Left ventricle myocardium superior (tissue), 1 donor: ENCODE data around the gene KIAA0319L. TPM values are rescaled to one million over a fixed set of nuclear protein-coding genes. Genes with fewer than 3 reads are reported as not detected.

Experiments
- ATAC-seq: fragments of 200-7000 bp; cut with Tn5 transposase; one replicate; pipeline ENCODE4 v1.9.1; 2020; ENCODE audit warnings: mild to moderate bottlenecking, moderate library complexity
- DNase-seq: peaks from one replicate; pipeline ENCODE4 v3.0.0-alpha.2; 2020
- intact Hi-C: fragments of 100-400 bp; cut with micrococcal nuclease; formaldehyde crosslinking; loops from one replicate; pipeline ENCODE4 v1.11.0; 2022
- total RNA-seq: library from RNA; stranded (reverse); fragmentation: NEBNext Ultra II Directional; extraction: Animal tissue kit (Norgen Biotek cat#: 25700); gene quantifications from one replicate; pipeline ENCODE4 v1.2.1, GENCODE V29; 2021
- donor health status: DM: no; HTN: yes; CAD: no; lungs with severe emphysema.

The KIAA0319L gene
- total RNA-seq, 1 donor from 2014 or later = 77.9 TPM

DNA sequence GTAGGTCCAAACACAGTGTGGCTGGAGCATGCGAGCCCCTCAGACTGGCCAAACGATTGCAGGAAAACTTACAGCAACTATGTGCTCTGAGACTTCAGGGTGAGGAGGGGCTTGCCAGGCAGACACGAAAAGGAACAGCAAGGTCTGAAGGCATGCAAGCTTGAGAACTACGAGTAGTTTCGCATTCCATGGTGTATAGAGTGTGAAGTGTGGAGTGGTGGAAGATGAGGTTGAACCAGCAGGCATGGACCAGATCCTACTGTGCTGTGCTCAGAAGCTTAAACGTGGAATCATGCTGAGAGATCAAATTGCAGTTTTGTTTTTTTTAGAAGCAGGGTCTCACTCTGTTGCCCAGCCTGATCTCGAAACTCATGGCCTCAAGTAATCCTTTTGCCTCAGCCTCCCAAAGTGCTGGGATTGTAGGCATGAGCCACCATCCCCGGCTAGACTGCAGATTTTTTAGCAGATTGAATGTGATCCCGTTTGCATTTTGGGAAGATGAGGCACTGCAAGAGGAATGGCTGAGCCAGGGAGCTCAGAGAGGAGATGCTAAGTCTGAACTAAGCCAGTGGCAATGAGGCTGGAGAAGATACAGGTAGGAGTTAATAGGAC is 10.8 kb upstream of the KIAA0319L start:
- ATAC-seq = no peak
- intact Hi-C loops = no loop called here
- no peak for DNase-seq

- DNase-seq = no peak
- no peak for ATAC-seq
- intact Hi-C loops = no loop called here
Measured at GRCh38 chr1:35565742-35566133, 8.5 kb upstream of the KIAA0319L start.

DNA sequence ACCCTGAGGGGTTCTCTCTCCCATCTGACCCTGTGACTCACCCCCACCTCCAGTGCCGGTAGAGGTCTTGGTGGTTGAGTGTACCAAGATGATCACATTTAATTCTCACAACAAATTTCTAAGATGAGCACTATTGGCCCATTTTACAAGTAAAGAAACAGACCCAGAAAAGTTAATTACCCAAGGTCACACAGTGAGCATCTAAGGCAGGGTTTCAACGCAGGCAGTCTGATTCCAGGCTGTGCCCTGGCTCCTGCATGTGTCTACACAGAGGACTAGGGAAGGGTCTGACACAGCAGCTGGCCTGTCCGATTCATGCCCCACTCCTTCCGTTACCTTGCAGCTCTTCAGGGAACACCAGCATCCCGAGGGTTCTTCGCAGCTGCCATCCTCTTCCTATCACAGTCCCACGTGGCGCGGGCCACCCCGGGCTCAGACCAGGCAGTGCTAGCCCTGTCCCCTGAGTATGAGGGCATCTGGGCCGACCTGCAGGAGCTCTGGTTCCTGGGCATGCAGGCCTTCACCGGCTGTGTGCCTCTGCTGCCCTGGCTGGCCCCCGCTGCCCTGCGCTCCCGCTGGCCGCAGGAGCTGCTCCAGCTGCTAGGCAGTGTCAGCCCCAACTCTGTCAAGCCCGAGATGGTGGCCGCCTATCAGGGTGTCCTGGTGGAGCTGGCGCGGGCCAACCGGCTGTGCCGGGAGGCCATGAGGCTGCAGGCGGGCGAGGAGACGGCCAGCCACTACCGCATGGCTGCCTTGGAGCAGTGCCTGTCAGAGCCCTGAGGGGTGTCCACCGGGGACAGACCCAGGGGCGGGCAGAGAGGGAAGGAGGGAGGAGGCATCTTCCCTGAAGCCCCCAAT is 7.9 kb upstream of the KIAA0319L start:
- DNase-seq (no peak), ATAC-seq (no peak)
- intact Hi-C loops = no loop called here

DNA sequence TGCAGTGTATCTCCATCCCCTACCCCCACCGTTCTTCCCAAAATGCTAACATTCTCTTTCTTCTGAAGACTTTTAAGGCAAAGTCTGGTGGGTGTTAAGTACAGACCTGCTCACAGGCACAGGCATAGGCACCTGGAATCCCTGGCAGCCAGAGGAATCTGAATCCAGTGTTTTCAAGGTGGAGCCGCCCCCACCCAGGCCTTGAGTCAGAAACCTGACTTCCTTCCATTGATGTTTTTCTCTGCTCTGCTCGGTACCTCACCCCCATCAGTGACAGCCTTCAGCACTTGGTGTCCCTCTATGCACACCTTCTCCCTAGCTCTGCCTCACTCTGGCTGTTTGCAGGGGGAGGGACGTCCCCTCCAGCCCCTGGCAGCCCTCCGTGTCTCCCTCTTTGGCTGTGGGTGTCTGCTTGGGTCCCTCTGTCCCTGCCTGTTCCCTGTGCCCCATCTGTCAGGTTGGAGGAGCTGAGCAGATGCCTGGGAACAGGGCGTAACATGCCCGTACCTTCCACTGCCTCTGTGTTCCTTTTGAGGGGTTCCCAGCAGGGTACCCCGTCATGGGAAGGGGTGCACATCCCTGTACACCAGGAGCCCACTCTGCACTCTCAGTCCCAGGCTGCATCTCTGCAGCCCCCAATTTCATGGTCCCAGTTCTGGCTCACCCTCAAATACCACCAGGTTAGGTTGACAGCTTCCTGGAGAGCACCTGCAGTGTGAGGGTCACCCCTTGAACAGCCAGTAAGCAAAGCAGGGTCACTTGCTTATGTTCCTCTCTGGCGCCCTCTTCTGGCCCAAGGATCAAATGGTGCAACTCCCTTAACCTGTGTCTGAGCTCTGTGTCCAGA is 7.1 kb upstream of the KIAA0319L start:
- ATAC-seq = peak; percentile 44
- DNase-seq = peak; percentile 80
- intact Hi-C loops = no loop called here

DNA sequence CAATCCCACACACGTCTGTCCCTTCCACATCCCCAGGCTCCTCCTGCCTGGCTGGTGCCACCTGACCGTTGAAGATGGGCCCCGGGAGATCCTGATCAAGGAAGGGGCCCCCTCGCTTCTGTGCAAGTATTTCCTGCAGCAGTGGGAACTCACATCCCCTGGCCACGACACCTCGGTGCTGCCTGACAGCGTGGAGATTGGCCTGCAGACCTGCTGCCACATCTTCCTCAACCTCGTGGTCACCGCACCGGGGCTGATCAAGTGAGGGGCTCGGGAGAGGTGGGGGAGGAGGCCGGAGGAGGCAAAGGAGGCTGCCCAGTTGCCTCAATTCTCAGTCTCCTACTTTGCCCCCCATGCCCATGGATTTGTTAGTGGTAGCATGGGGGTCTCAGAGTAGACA is 6.0 kb upstream of the KIAA0319L start:
- ATAC-seq (no peak), DNase-seq (no peak)
- intact Hi-C loops = no loop called here

DNA sequence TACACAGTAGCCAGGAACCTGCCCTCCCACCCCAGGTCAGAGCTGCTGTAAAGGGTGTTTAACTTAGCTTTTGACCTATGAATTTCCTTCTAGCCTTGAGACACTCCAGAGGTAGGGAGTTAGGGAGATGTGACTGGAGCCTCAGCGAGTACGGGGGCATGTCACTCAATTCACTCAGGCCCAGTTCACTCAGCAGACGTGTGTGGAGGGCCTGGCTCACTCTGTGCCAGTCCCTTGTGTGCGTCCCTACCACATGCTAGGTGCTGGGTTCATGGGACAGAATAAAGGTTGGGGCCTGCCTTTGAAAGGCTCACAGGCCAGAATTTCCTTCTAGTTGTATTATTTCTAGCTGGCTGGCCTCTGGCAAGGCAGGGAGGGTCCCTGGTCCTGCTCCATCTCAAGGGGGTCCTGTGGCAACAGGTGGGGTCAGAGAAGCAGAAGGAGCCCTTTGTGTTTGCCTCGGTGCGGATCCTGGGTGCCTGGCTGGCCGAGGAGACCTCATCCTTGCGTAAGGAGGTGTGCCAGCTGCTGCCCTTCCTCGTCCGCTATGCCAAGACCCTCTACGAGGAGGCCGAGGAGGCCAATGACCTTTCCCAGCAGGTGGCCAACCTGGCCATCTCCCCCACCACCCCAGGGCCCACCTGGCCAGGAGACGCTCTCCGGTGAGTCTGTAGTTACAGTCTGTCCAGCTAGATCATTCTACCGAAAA is 4.9 kb upstream of the KIAA0319L start:
- no peak for ATAC-seq
- intact Hi-C loops = no loop called here
- no peak for DNase-seq

- no peak for ATAC-seq
- DNase-seq = no peak
- intact Hi-C loops = no loop called here
Measured at GRCh38 chr1:35561297-35561971, 4.2 kb upstream of the KIAA0319L start.

DNA sequence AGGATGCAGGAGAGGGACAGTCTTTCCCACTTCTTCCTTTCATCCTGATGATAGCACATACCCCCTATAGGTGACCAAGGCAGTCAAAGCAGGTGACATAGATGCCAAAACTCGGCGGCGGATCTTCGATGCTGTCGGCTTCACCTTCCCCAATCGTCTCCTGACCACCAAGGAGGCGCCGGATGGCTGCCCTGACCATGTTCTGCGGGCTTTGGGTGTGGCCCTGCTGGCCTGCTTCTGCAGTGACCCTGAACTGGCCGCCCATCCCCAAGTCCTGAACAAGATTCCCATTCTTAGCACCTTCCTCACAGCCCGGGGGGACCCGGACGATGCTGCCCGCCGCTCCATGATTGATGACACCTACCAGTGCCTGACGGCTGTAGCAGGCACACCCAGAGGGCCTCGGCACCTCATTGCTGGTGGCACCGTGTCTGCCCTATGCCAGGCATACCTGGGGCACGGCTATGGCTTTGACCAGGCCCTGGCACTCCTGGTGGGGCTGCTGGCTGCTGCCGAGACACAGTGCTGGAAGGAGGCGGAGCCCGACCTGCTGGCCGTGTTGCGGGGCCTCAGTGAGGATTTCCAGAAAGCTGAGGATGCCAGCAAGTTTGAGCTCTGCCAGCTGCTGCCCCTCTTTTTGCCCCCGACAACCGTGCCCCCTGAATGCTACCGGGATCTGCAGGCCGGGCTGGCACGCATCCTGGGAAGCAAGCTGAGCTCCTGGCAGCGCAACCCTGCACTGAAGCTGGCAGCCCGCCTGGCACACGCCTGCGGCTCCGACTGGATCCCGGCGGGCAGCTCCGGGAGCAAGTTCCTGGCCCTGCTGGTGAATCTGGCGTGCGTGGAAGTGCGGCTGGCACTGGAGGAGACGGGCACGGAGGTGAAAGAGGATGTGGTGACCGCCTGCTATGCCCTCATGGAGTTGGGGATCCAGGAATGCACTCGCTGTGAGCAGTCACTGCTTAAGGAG is 3.3 kb upstream of the KIAA0319L start:
- intact Hi-C loops = no loop called here
- DNase-seq = peak; percentile 91
- ATAC-seq = peak; percentile 26

- no peak for ATAC-seq
- no peak for DNase-seq
- intact Hi-C loops = loop anchor here (5.0 kb wide), 1 partner anchor 107 kb away; no protein-coding TSS in a partner anchor
Measured at GRCh38 chr1:35559317-35559944, 2.2 kb upstream of the KIAA0319L start.

GRCh38 chr1:35558374-35559316 is 1.4 kb upstream of the KIAA0319L start:
- ATAC-seq (no peak), DNase-seq (peak; percentile 39)
- intact Hi-C loops = loop anchor here (5.0 kb wide), 1 partner anchor 106 kb away; no protein-coding TSS in a partner anchor

DNA sequence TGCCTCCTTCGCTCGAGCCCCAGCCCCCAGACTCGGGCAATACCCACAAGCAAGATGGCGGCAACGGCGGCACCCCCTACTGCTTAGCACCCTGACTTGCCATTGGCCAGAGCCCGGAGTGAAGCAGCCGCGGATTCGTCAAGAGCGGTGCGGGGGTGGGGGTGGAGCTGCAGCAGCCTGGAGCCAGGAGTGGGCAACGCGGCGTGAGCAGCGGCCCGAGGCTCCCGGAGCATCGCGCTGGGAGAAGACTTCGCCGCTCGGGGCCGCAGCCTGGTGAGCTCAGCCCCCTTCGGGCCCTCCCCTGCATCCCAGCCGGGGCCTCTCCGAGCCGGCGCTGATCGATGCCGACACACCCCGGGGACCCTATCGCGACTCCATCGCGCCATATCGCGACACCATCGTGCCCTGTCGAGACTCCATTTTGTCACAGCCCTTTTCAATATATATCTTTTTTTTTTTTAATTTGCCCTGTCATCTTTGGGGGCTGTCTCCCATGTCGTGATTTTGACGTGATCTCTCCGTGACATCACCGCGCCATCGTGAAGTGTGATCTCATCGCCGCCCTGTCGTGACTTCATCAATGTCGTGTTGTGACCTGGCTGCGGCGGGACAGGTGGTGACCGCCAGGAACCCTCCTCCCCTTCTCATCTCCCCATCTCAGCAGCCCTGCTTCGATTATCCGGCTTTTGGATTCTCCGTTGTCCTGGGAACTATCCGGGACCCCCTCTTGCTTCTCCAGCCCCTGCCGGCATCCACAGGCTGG is 589 bp upstream of the KIAA0319L start, which contains the start of gene NCDN:
TSS of gene NCDN (plus strand) at position 189 of the 763 bp plus-strand sequence. CDS start at position 581, 392 bp downstream.
- intact Hi-C loops = loop anchor here (5.0 kb wide), 1 partner anchor 105 kb away; no protein-coding TSS in a partner anchor
- ATAC-seq (peak; percentile 94), DNase-seq (peak; percentile 98)

DNA sequence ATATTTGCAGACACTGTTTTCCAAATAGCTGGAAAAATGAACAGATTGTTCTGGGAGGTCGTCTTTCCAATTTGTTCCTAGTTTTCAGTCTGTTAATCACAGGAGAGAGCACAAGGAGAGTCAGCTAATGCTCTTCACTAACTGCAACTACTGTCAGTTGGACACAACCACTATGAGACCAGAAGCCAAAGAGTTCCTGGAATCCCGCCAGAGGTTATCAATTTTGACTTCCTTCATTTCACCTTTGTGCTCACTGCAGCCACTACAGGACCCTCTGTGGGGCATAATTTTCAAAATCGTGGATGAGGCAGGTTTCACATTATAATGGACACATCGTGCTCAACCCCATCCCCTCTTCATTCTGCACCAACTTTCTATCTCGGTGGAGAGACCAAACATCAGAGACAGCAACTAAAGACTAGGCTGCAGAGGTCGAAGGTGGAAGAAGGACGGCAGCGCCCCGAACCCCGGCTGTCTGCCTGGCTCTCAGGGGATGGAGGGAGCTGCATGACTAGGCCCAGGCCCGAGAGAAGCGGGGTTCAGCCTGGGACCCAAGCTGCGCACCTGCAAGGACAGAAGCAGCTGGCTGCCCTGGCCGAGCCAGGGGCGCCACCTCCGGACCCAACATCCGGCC is 602 bp downstream of the KIAA0319L start:
- DNase-seq = no peak
- no peak for ATAC-seq
- intact Hi-C loops = loop anchor here (5.0 kb wide), 1 partner anchor 104 kb away; no protein-coding TSS in a partner anchor

DNA sequence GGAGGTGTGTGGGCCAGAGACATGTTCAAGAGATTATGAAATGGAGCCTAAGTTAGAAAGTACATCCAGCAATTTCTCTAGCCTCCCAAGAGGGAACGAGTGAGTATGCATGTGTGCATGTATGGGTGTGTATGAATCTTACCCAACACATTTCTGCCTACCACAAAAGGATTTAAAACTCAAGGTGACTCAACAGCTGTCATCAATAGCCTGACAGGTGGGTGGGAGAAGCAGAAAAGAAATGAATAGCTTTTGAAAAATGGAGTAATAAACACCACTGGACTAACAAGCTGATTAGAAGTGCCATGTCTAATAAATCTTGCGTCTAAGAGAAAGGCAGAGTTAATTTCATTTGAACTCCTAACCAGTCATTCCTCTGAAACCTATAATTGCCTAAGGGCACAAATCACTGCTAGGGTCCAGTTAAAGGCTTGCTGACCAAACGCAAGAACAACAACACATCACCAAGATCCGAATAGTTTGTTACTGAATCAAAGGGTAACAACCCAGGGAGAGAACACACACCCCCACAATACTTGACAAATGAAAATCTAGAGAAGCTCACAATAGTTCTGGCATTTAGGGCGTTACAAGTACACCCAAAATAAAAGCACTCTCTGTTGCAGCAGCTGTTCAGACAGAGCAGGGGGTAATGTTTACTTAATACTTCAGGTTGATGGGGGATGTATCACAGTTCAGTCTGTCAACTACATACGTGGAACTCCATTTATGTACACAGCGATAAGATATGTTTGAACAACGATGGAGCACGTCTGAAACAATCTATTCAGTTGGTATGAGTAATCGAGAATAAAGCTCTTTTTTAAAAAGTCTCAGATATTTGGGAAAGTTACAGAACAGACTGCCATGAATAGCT is 1.4 kb downstream of the KIAA0319L start:
- intact Hi-C loops = loop anchor here (5.0 kb wide), 1 partner anchor 104 kb away; no protein-coding TSS in a partner anchor
- DNase-seq (no peak), ATAC-seq (no peak)
